Activated naive CD8-positive, alpha-beta T cell treated with anti-CD3 and anti-CD28 coated beads, Interleukin-2, amount 10 ng/mL, durations not matched to agents 7 days and 5 days (primary cell): ENCODE measurements around the gene ANKZF1. TPM values are rescaled to one million over a fixed set of nuclear protein-coding genes. Genes with fewer than 3 reads are reported as not detected.

Experiments used
- ATAC-seq: fragments of 150-1000 bp; cut with Tn5 transposase; one replicate; pipeline ENCODE4 v1.10.0; 2021; ENCODE audit warnings: low read depth, moderate library complexity
- POLR2A ChIA-PET: fragments of 350-600 bp; sonication (Branson Sonifier 250); formaldehyde crosslinking; loops from one replicate; lab custom pipeline; 2021; ENCODE audit warnings: antibody characterized with exemption; lab: Charles Lee
- DNase-seq: peaks from one replicate; pipeline ENCODE4 v3.0.0; 2021
- H3K27ac Mint-ChIP-seq: one replicate; pipeline ENCODE4 v1.8.0; 2022; ENCODE audit warnings: mild to moderate bottlenecking, mixed read lengths
- H3K27me3 Mint-ChIP-seq: one replicate; pipeline ENCODE4 v1.8.0; 2022; ENCODE audit warnings: mild to moderate bottlenecking, moderate library complexity, mixed read lengths
- H3K36me3 Mint-ChIP-seq: one replicate; pipeline ENCODE4 v1.8.0; 2021; ENCODE audit warnings: mild to moderate bottlenecking, mixed read lengths
- H3K4me1 Mint-ChIP-seq: one replicate; pipeline ENCODE4 v1.8.0; 2021; ENCODE audit warnings: mixed read lengths
- H3K4me3 Mint-ChIP-seq: one replicate; pipeline ENCODE4 v1.8.0; 2022; ENCODE audit warnings: mild to moderate bottlenecking, moderate library complexity, mixed read lengths
- H3K9me3 Mint-ChIP-seq: one replicate; pipeline ENCODE4 v1.8.0; 2021; ENCODE audit warnings: mixed read lengths
- total RNA-seq, 2 experiments: library from RNA; stranded (reverse); gene quantifications; one replicate each; pipeline ENCODE4 v1.2.3, GENCODE V29; 2021

The ANKZF1 gene
- total RNA-seq, 2 experiments from 2014 or later = 170 to 177 TPM

- Mint-ChIP-seq H3K27ac (peak overlapping the region; percentile 90), H3K9me3 (no peaks in the 10 kb centered on the region), H3K27me3 (no peaks in the 10 kb centered on the region), H3K4me1 (peaks cover 65% of the 10 kb centered on the region), H3K4me3 (peak overlapping the region; percentile 99), H3K36me3 (peaks cover 35% of the 10 kb centered on the region)
- no peak for DNase-seq
- POLR2A ChIA-PET = interaction anchor here (0.5 to 2.9 kb wide), 13 partner anchors 8 to 119 kb away, joined by 3 to 38 read pairs (median 8); partner anchors contain the start of genes ABCB6, ANKZF1, ATG9A and DNAJB2
- ATAC-seq = no peak
Measured at GRCh38 chr2:219245899-219246230, 16.3 kb downstream of the ANKZF1 start.

DNA sequence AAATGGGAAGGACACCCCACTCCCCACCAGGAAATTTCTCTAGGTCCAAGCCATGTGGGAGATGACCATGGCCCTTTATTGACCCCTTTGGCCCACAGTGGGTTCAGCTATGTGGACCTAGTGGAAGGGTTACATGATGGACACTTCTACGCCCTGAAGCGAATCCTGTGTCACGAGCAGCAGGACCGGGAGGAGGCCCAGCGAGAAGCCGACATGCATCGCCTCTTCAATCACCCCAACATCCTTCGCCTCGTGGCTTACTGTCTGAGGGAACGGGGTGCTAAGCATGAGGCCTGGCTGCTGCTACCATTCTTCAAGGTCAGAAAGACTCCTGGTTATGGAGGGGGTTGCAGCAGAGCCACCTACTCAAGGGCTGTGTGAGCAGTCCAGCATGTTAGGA, 17.0 kb downstream of the ANKZF1 start:
- DNase-seq = no peak
- H3K36me3 Mint-ChIP-seq = peaks cover 42% of the 10 kb centered on the region
- peaks cover 72% of the 10 kb centered on the region for H3K4me1 Mint-ChIP-seq
- ATAC-seq = no peak
- peak overlapping the region; percentile 99 for H3K4me3 Mint-ChIP-seq
- peak overlapping the region; percentile 90 for H3K27ac Mint-ChIP-seq
- H3K9me3 Mint-ChIP-seq = no peaks in the 10 kb centered on the region
- POLR2A ChIA-PET = interaction anchor here (1.0 to 2.9 kb wide), 7 partner anchors 17 to 75 kb away, joined by 4 to 35 read pairs (median 9); partner anchors contain the start of genes ANKZF1, ATG9A, DNAJB2 and ZFAND2B
- no peaks in the 10 kb centered on the region for H3K27me3 Mint-ChIP-seq

GRCh38 chr2:219247678-219248642, 18.4 kb downstream of the ANKZF1 start:
- peak; percentile 59 for ATAC-seq
- POLR2A ChIA-PET = interaction anchor here (0.8 to 8.4 kb wide), 12 partner anchors 18 to 72 kb away, joined by 3 to 56 read pairs (median 6); partner anchors contain the start of genes ABCB6, ANKZF1, ATG9A and CNPPD1
- Mint-ChIP-seq H3K27ac (peak overlapping the region; percentile 90), H3K4me1 (peaks cover 79% of the 10 kb centered on the region), H3K4me3 (peak overlapping the region; percentile 99), H3K27me3 (no peaks in the 10 kb centered on the region), H3K36me3 (peaks cover 53% of the 10 kb centered on the region), H3K9me3 (no peaks in the 10 kb centered on the region)
- peak; percentile 63 for DNase-seq

DNA sequence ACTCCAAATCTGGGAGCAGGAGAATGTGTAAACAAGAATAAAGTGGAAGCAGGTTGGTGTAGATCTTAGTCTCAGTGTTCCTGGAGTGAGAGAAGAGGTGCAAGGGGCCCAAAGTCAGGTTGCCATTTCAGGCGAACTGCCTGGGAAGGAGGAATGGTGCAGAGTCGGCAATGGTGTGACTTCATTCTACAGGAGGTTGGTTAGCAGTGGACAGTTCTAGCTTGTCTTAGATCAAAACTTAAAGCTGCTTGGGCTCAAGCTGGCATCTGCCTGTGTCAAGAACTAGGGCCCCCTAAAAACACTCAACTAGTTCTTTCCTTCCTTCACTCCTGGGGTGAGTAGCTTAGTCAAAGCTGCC, 19.2 kb downstream of the ANKZF1 start:
- Mint-ChIP-seq H3K4me1 (peaks cover 74% of the 10 kb centered on the region), H3K27me3 (no peaks in the 10 kb centered on the region), H3K27ac (peak overlapping the region; percentile 90), H3K4me3 (peak overlapping the region; percentile 99), H3K9me3 (no peaks in the 10 kb centered on the region), H3K36me3 (peaks cover 53% of the 10 kb centered on the region)
- ATAC-seq (no peak), DNase-seq (no peak)
- POLR2A ChIA-PET = interaction anchor here (0.5 to 8.4 kb wide), 13 partner anchors 11 to 250 kb away, joined by 3 to 56 read pairs (median 6); partner anchors contain the start of genes ABCB6, ANKZF1, ATG9A and CNPPD1

GRCh38 chr2:219249203-219249980, 19.8 kb downstream of the ANKZF1 start:
- Mint-ChIP-seq H3K9me3 (no peaks in the 10 kb centered on the region), H3K36me3 (peaks cover 53% of the 10 kb centered on the region), H3K4me3 (peak overlapping the region; percentile 99), H3K27ac (peak overlapping the region; percentile 90), H3K4me1 (peaks cover 70% of the 10 kb centered on the region), H3K27me3 (no peaks in the 10 kb centered on the region)
- POLR2A ChIA-PET = interaction anchor here (0.5 to 8.4 kb wide), 20 partner anchors 10 to 1019 kb away, joined by 3 to 56 read pairs (median 6); partner anchors contain the start of genes ABCB6, ANKZF1, ATG9A and CNPPD1
- ATAC-seq = no peak
- DNase-seq = peak; percentile 53

- Mint-ChIP-seq H3K27ac (peak overlapping the region; percentile 90), H3K9me3 (no peaks in the 10 kb centered on the region), H3K36me3 (peaks cover 53% of the 10 kb centered on the region), H3K27me3 (no peaks in the 10 kb centered on the region), H3K4me3 (peak overlapping the region; percentile 99), H3K4me1 (peaks cover 69% of the 10 kb centered on the region)
- POLR2A ChIA-PET = interaction anchor here (0.6 to 8.4 kb wide), 14 partner anchors 10 to 1020 kb away, joined by 3 to 56 read pairs (median 6); partner anchors contain the start of genes ABCB6, ANKZF1, ATG9A and CNPPD1
- ATAC-seq (no peak), DNase-seq (no peak)
Measured at GRCh38 chr2:219250049-219250781, 20.6 kb downstream of the ANKZF1 start.

DNA sequence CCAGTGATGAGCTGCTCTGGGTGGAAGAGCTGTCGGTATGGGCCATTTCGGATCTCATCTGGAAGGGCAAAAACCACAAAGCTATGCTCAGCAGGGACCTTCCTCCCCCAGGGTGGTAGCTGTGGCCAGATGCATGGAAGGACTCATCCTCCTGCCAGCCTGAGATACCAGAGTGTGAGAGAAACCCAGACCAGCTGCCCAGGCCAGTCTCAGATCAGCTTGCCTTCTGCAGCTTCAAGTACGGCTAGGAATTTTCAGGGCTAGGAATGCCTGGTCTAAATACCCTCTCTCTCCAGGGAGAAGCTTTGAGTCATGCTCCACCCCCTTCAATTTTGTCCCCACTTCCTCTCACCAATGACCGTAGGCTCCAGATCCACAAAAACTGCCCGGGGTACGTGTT, 22.1 kb downstream of the ANKZF1 start:
- no peak for DNase-seq
- Mint-ChIP-seq H3K27me3 (no peaks in the 10 kb centered on the region), H3K4me1 (peaks cover 62% of the 10 kb centered on the region), H3K36me3 (peaks cover 49% of the 10 kb centered on the region), H3K4me3 (peak overlapping the region; percentile 99), H3K27ac (peak overlapping the region; percentile 90), H3K9me3 (no peaks in the 10 kb centered on the region)
- ATAC-seq = no peak
- POLR2A ChIA-PET = interaction anchor here (0.6 to 8.4 kb wide), 8 partner anchors 10 to 76 kb away, joined by 3 to 83 read pairs (median 30); partner anchors contain the start of genes ANKZF1, ATG9A, CNPPD1 and DNAJB2

- Mint-ChIP-seq H3K36me3 (peaks cover 49% of the 10 kb centered on the region), H3K4me3 (peak overlapping the region; percentile 99), H3K27ac (peak overlapping the region; percentile 90), H3K4me1 (peaks cover 58% of the 10 kb centered on the region), H3K27me3 (no peaks in the 10 kb centered on the region), H3K9me3 (no peaks in the 10 kb centered on the region)
- DNase-seq = no peak
- POLR2A ChIA-PET = interaction anchor here (0.6 to 8.4 kb wide), 13 partner anchors 10 to 1026 kb away, joined by 3 to 83 read pairs (median 11); partner anchors contain the start of genes ABCB6, ANKZF1, ATG9A and CNPPD1
- ATAC-seq = no peak
Measured at GRCh38 chr2:219252084-219252483, 22.5 kb downstream of the ANKZF1 start.

- POLR2A ChIA-PET = interaction anchor here (0.6 to 8.4 kb wide), 18 partner anchors 8 to 1026 kb away, joined by 3 to 83 read pairs (median 9); partner anchors contain the start of genes ABCB6, ANKZF1, ATG9A and CNPPD1
- ATAC-seq (peak; percentile 1), DNase-seq (no peak)
- Mint-ChIP-seq H3K27ac (peak overlapping the region; percentile 90), H3K4me3 (peak overlapping the region; percentile 99), H3K36me3 (peaks cover 47% of the 10 kb centered on the region), H3K4me1 (peaks cover 54% of the 10 kb centered on the region), H3K27me3 (no peaks in the 10 kb centered on the region), H3K9me3 (no peaks in the 10 kb centered on the region)
Measured at GRCh38 chr2:219252570-219252899, 22.9 kb downstream of the ANKZF1 start.

- H3K36me3 Mint-ChIP-seq = peaks cover 44% of the 10 kb centered on the region
- ATAC-seq = peak; percentile 31
- peak within 1 kb of the TSS; percentile 90 for H3K27ac Mint-ChIP-seq
- H3K4me3 Mint-ChIP-seq = peak within 1 kb of the TSS; percentile 99
- POLR2A ChIA-PET = interaction anchor here (0.6 to 8.4 kb wide), 23 partner anchors 8 to 1027 kb away, joined by 3 to 83 read pairs (median 5); partner anchors contain the start of genes ABCB6, ANKZF1, ATG9A and CNPPD1
- H3K27me3 Mint-ChIP-seq = no peaks in the 10 kb centered on the region
- no peaks in the 10 kb centered on the region for H3K9me3 Mint-ChIP-seq
- peak; percentile 78 for DNase-seq
- peaks cover 48% of the 10 kb centered on the region for H3K4me1 Mint-ChIP-seq
Measured at GRCh38 chr2:219252900-219253752, 23.5 kb downstream of the ANKZF1 start, which contains the start of gene TUBA4B. Gene TUBA4B, plus strand, starts transcription at chr2:219253243. Its CDS starts 165 bp downstream, at chr2:219253408.
